ENCODE measurements around the gene RRH. TPM values are rescaled to one million over a fixed set of nuclear protein-coding genes. Genes with fewer than 3 reads are reported as not detected.
A peak's percentile ranks its signal among the peaks of the same experiment; 100 is the strongest.
"Not testable (repeated sequence)": the region's sequence is repeated elsewhere in the genome, so short reads cannot be mapped to it uniquely, and the experiment has no call there.

The RRH gene
- total RNA-seq, 1 experiment from 2014 or later = not detected

- no peak for DNase-seq (ENCODE audit: low spot score)
Measured at GRCh38 chr4:109846395-109847098, 18.8 kb downstream of the RRH start.

DNA sequence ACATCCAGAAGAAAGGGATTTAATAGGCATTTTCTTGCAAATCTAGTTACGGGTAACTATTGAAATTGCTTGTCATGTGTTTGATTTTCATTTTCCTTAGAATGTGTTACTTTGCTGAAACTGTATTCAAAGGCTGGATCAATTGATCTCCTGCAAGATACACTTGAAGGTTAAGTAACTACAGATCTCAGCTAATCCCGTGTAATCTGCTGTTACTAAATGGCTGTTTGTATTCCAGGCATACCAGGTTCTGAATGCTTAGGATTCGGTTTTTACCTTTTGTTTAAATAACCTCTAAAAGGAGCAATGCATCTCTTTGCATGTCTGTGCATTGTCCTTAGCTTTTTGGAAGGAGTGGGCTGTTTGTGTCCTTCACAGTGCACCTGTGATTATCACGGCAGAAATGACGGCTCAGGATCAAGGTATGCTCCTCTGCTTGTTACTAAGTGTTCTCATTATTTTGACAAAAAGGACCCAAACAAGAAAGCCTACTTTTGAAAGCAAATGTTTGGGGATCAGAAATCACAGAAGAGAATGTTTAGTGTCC lies 20.2 kb downstream of the RRH start, which contains the start of gene LRIT3:
LRIT3 (plus strand) TSS at position 212 of the 547 bp plus-strand sequence; CDS start at position 307, 95 bp downstream.
- DNase-seq (ENCODE audit: low spot score) = no peak

DNA sequence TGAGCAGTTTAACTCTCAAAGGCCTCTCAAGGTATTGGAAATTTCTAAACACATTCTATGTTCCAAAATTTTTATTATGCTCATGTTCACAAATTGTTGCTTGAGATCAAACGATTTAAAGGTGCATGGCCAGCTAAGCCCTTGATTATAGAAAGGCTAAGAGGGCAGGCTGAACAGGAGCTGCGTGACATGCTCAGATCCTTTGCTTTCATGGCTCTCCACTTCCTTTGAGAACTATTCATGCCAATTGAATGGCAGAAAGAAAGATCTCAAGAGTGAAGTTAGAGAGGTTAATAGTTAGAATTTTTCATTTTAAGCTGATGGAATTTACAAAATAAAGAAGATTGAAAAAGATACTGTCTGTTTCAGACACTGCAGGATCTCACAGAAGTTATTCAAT lies 20.7 kb downstream of the RRH start:
- no peak for DNase-seq (ENCODE audit: low spot score)

DNA sequence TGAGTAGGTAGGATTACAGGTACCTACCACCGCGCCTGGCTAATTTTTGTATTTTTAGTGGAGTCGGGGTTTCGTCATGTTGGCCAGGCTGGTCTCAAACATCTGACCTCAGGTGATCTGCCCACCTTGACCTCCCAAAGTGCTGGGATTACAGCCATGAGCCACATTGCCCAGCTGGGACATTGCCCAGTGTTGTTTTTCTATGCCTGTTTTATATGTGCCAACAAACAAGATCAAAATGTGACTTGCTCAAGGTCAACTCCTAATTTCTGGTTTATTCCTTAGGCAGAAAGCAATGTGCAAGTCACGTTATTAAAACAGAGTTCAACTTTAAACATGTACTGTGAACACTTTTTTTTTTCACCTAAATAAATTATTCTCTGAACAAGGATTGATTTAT lies 22.8 kb downstream of the RRH start:
- no peak for DNase-seq (ENCODE audit: low spot score)

GRCh38 chr4:109859426-109860300 lies 31.9 kb downstream of the RRH start:
- DNase-seq (ENCODE audit: low spot score) = not testable (repeated sequence)

- DNase-seq (ENCODE audit: low spot score) = no peak
Measured at GRCh38 chr4:109861271-109861670, 33.5 kb downstream of the RRH start.

DNA sequence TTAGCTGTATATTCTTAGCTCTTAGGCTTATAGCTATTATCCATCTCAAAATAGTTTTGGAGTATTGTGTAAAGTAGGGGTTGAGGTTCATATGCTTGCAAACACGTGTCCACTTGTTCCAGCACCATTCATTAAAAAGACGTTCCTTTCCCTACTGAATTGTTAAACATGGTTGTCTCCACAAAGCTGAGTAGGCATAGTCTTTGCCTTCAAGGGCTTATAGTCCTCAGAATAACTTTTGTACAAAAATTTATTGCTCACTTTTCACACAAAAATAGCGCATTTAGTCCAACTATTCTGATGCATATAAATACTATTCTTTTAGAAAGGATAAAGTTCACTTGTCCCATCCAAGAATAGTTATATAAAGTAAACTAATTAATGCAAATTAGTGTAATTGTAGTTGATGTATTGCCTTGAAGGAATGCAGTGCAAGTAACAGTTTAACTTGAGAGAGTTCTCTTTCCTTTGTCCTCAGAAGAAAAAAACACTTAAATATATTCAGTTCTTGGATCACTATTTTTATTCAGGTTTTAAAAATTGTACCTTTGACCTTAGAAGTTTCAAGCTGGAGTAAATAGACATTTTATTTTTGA lies 34.2 kb downstream of the RRH start:
- no peak for DNase-seq (ENCODE audit: low spot score)

GRCh38 chr4:109864134-109864533 lies 36.4 kb downstream of the RRH start:
- no peak for DNase-seq (ENCODE audit: low spot score)

DNA sequence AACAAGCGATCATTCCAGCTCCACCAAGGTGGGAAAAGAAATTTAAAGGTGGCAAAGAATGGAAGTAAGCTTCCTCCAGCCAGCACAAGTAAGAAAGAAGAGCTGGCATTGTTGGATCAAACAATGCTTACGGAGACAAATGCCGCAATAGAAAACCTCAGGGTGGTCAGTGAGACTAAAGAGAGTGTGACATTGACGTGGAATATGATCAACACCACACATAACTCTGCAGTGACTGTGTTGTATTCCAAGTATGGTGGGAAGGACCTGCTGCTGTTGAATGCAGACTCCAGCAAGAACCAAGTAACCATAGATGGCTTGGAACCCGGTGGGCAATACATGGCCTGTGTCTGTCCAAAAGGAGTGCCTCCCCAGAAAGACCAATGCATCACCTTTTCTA lies 42.3 kb downstream of the RRH start:
- no peak for DNase-seq (ENCODE audit: low spot score)

DNA sequence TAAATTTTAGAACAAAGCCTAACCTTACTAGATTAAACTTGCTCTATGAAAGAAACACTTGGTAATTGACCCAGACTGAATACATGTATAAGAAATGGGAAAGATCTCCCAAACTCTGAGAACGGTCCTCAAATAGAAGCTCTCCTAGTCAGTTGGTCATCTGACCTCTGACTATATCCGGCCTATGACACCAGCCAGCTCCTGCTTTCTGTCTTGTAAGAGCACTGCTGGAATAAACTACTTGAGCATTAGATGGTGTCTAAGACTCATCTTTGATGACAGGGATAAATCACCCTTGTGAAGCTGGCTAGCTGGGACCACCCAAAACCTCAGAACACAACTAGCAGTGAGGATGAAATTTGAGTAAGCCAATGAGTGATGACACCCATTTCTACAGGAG lies 44.3 kb downstream of the RRH start:
- DNase-seq (ENCODE audit: low spot score) = no peak

DNA sequence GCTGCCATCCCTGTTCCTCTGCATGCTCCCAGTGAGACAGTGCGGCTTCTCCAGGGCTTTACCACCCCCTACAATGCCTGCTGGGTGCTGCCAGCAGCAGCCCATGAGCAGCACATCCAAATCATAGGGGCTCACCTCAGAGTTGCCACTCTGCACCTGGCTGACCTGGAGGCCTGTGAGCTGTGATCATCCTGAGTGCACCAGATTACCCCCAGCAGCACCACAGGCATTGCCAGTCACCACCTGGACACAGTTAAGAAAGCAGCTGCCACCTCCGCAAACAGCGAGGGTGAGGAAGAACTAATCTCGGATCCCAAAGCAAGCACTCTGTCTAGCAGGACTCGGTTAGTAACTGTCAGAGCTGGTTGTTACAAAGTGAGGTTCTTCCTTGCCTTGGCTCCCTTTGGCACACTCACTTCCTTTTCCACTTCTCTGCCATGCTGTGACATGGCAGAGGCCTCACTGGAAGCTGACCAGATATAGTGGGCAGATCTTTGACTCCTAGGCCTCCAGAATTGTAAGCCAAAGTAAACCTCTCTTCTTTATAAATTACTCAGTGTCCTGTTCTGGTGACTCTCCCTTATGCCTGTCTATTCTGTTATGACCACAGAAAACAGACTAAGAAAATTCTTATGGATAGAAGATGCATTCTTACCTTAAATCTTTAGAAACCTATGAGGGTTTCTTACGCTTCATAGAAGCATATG lies 45.3 kb downstream of the RRH start:
- DNase-seq (ENCODE audit: low spot score) = no peak

GRCh38 chr4:109873791-109874514 lies 46.2 kb downstream of the RRH start:
- DNase-seq (ENCODE audit: low spot score) = peak; percentile 14

GRCh38 chr4:109875106-109875505 lies 47.3 kb downstream of the RRH start:
- no peak for DNase-seq (ENCODE audit: low spot score)

- DNase-seq (ENCODE audit: low spot score) = not testable (repeated sequence)
Measured at GRCh38 chr4:109875553-109875952, 47.8 kb downstream of the RRH start.

DNA sequence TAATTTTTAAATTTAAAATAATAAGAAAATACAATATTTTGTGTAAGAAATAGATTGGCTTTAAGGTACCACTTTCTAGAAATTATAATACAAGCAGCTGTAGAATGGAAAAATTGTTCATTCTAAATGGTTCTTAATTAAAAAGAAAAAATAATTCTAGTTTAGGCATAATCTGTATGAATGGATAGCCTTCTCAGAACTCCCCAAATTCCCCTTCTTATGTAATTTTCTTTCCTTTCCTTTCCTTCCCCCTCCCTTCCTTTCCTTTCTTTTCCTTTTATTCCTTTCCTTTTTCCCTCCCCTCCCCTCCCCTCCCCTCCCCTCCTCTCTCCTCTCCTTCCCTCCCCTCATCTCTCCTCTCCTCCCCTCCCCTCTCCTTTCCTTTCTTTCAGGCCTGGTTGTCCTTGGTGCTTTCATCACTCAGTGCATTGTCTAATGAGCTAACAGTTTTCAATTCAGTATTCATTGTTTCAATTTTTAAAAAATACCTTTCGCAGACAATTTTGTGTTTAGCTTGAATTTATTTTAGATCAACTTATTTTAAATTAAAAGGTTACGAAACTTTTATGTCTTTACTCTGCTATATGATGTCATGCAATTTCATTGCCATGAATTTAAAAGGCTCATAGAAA lies 49.0 kb downstream of the RRH start:
- no peak for DNase-seq (ENCODE audit: low spot score)

DNA sequence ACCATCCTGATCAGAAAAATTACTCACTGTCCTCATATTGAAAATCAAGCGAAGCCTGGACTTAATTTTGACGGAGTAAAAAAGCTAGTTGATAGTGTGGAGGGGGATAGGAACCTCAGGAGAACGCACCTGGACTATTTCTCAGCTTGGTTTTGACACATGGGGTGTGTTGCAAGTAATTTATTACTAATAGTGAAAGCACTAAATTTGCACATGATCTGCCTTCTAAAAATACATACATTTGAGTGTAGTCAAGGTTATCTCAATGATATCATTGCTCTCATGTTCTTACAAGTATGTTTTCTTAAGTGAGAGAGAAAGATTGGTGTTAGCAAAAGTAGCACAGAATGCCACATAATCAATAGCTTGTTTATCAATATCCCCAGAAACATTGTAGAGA lies 49.6 kb downstream of the RRH start:
- DNase-seq (ENCODE audit: low spot score) = no peak

DNA sequence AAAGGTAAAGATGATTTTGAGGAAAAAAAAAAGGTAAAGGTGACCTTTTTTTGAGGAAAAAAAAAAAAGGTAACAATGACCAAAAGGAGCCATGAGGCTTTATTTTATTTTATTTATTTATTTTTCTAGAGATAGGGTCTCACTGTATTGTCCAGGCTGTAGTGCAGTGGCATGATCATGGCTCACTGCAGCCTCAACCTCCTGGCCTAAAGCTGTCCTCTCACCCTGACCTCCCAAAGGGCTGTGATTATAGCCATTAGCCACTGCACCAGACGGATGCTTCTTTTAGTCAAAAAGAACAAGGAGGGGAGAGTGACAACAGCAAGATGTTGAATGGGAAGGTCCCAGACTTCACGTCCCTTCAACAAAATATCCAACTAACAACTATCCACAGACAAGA lies 50.6 kb downstream of the RRH start:
- no peak for DNase-seq (ENCODE audit: low spot score)

DNA sequence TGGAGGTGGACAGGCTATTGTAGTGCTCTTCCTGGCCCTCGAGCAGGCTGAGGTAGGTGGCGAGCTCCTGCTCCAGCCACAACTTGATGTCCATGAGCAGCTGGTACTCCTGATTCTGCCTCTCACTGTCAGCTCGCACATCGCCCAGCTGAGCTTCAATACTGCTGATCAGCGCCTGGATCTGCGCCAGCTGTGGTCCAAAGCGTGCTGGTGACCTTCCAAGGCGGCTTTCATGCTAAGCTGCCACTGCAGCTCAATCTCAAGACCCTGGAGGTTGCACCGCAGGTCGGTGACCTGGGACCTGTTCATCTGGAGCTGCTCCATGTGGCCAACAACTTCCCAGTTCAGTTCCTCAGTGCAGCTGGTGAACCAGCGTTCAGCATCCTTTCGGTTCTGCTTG lies 51.3 kb downstream of the RRH start:
- no peak for DNase-seq (ENCODE audit: low spot score)

DNA sequence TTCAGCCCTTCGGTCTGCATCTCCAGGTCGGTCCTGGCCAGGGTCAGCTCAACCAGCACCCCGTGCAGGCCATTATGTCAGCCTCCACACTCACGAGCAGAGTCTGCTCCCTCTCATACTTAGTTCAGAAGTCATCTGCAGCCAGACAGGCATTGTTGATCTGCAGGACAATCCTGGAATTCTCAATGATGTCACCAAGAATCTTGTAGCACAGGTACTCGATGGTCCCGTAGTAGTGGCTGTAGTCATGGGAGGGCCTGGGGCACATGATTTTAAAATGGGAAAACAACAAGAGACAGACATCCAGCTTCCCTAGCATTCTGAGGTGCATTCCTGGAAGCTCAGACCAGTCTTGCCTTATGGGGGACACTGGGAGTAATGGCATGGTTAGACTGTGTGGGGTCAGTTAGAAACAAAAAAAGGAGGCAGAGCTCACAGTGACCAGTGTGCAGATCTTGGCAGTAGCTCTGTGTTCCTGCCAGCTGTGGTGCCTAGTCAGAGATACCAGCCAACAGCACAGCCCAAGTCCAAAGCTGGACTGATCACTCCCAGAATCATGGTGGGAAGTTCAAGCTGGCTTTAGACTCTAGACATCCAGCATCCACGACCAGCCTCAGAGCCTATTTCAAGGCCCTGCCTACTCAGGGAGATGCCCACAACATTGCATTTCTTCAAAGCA lies 52.0 kb downstream of the RRH start:
- no peak for DNase-seq (ENCODE audit: low spot score)

DNA sequence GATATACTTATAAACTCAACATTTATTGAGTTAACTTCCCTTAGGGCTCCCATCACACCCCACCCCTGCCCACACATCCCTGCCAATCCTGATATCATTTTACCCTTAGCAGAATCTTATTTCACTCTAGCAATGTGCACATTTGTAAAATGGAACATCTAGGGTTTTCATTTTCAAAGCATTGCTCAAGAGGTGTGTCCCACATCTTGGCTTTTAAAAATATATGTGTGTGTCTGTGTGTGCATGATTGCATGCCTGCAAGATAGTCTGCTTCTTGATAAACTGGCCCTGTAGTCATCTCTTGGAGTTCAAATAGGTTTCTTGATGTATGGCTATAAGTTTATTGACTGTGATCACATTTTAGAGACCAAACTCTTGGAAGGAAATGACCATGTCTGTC lies 58.5 kb downstream of the RRH start:
- no peak for DNase-seq (ENCODE audit: low spot score)

Data from H4 (cell line).